NCI-H1436 treated with DMSO at 0.1 percent for 48 hours (cell line): ENCODE data around the gene INTS1.
"Not testable (repeated sequence)": the region's sequence is repeated elsewhere in the genome, so short reads cannot be mapped to it uniquely, and the experiment has no call there.

ENCODE experiments used
- DNase-seq: peaks from one replicate; lab custom pipeline; 2025; lab: John Stamatoyannopoulos, UW

The INTS1 gene

GRCh38 chr7:1445341-1445740 is 58.8 kb downstream of the INTS1 start:
- DNase-seq = no peak

GRCh38 chr7:1444925-1445322 is 59.3 kb downstream of the INTS1 start:
- no peak for DNase-seq

GRCh38 chr7:1444214-1444924 is 59.8 kb downstream of the INTS1 start:
- DNase-seq = no peak

DNA sequence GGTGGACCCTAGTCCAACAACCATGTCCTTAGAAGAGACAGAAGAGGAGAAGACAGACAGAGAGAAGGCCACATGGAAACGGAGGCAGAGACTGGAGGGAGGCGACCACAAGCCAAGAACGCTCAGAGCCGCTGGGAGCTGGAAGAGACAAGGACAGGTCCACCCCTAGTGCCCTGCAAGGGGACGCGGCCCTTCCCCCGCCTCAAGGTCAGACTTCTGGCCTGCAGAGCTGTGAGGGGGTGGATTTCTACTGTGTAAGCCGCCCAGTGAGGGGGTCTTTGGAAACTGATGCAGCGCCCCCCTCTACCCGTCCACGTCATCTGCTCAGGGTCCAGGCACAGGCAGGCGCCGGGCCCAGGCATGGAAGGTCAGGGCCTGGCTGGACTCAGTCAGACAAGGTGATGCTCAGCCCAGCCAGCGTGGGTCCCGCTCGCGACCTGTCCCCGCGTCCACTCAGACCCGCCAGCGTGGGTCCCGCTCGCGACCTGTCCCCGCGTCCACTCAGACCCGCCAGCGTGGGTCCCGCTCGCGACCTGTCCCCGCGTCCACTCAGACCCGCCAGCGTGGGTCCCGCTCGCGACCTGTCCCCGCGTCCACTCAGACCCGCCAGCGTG is 60.5 kb downstream of the INTS1 start:
- DNase-seq = not testable (repeated sequence)

- no peak for DNase-seq
Measured at GRCh38 chr7:1442355-1443124, 61.6 kb downstream of the INTS1 start.

DNA sequence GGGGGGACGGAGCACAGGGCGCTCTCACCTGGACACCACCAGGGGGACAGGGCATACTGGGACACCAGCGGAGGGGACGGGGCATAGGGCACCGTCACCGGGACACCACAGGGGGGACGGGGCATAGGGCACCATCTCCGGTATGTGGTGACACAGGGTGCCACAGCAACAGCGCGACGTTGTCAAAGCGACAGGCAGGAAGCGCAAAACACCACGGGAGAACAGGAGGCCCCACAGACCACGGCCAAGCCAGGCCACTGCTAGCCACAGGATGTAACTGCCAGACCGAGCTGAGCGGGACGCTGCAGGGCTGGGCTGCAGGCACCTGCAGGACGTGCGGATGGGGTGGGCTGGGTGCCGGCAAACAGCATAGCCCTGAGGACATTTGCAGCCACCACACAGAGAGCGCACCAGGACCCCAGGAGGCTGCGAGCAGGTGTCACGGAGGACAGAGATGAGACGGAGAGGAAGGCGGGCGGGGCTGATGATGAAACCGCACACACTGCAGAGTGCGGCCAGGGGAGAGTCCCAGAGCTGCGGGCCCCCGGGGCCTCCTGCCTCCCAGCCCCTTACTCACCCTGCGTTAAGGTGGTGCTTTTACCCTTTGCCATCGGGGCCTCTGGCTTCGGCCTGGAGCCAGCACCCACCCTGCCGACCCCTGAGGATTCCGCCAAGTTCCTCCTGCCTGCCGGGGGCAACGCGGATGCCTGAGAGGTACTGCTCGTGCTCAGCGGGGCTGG is 62.4 kb downstream of the INTS1 start:
- no peak for DNase-seq

DNA sequence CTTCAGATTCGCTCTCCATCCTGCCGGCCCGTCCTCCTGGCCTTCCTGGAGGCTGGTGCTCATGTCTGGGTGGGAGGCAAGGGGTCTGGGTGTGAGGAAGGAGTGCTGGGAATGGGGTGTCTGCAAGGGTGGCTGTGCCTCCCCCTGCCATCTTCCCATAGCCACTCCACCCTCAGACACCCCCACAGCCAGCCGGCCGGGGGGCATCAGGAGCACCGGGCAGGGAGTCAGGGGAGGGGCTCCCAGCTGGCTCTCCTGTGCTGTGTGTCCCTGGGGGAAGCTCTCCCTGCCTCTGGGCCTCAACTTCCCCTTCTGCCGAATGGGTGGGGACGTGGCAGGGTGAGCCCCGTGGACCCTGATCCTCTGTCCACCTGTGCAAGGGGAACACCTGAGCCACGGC is 63.6 kb downstream of the INTS1 start:
- no peak for DNase-seq

GRCh38 chr7:1439373-1440363 is 64.5 kb downstream of the INTS1 start:
- no peak for DNase-seq

DNA sequence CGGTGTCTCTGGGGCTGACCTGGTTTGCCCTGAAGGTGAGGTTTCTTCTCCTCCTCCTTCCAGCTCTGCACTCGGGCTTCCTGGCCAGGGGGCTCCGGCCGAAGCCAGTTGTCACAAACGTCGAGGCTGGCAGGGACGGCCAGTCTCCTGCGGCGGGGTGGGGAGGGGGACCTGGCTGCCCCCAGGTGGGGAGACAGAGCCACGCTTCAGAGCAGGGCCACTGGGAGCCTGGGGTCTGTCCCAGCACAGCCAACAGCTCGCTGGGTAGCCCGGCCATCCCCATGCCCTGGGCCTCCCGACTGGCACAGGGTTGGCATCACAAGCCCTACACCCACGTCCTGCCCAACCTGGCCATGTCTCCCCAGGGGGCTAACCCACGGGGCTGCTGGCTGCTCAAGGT is 65.4 kb downstream of the INTS1 start:
- DNase-seq = no peak

- DNase-seq = no peak
Measured at GRCh38 chr7:1438208-1438607, 66.0 kb downstream of the INTS1 start.

GRCh38 chr7:1437155-1437880 is 66.9 kb downstream of the INTS1 start:
- DNase-seq = no peak

DNA sequence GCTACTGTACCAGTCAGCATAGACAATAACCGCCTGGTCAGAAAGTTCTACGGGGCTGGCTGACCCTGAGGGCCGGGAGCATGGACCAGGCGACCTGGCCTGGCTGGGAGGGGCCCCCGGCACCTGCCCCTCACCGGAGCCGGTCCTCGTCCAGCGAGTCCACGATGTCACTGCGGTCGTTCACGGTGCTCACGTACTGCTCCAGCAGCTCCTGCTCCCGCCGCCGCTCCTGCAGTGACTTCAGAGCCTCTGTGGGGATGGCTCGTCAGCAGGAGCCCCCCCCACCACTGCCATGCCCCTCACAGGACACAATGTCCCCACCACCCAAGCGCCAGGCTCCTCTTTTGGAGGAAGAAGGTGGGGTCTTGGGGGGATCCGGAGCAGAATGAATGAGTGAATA is 67.6 kb downstream of the INTS1 start:
- no peak for DNase-seq

DNA sequence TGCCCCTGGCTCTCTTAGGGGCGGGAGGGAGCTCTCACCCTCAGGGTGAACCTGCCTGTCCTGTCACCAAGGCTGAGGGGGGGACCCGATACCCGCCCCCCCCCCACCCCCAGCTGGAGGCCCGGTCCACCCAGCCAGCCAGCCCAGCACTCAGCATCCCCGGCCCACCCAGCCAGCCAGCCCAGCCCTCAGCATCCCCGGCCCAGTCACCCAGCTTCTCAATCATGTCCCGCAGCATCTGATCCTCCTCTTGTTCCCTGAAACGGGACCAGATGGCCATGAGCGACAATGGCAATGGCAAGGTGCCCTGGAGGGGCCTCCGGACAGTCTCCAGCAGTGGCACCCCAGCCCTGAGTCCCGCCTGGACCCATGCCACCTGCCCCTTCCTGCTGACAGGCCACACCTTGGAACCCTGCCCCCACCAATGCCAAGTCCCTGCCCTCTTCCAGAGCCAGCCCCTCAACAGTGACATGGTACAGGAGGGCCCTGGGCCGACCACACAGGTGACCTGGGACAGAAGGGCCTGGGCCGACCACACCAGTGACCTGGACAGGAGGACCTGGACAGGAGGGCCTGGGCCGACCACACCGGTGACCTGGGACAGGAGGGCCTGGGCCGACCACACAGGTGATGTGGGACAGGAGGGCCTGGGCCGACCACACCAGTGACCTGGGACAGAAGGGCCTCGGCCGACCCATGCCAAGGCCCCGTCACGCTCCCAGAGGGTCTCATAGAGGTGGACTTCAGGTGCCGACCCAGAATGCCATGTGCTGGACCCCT is 69.1 kb downstream of the INTS1 start:
- DNase-seq = no peak

DNA sequence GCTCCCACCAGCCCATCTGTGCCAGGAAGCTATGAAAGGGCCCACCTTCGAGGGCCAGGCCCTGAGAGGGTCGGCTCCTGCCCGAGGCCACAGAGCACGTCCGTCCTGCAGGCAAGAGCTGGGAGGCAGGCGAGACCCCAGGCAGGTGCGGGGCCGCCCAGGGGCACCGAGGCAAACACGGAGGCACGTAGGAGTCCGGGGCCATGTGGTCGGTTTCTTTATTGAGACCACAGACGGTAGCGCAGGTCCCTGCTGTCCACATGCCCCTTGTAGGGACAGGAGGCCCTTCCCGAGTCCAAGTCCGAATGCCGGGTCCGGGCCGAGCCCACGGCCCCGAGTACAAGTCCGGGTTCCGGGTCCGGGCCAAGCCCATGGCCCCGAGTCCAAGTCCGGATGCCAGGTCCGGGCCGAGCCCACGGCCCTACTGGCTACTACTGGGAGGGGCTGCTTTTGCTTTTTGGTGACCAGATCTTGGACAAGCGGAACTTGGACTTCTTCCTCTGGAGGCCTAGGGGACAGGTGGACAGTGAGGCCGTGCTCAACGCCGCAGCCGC is 69.9 kb downstream of the INTS1 start:
- no peak for DNase-seq

DNA sequence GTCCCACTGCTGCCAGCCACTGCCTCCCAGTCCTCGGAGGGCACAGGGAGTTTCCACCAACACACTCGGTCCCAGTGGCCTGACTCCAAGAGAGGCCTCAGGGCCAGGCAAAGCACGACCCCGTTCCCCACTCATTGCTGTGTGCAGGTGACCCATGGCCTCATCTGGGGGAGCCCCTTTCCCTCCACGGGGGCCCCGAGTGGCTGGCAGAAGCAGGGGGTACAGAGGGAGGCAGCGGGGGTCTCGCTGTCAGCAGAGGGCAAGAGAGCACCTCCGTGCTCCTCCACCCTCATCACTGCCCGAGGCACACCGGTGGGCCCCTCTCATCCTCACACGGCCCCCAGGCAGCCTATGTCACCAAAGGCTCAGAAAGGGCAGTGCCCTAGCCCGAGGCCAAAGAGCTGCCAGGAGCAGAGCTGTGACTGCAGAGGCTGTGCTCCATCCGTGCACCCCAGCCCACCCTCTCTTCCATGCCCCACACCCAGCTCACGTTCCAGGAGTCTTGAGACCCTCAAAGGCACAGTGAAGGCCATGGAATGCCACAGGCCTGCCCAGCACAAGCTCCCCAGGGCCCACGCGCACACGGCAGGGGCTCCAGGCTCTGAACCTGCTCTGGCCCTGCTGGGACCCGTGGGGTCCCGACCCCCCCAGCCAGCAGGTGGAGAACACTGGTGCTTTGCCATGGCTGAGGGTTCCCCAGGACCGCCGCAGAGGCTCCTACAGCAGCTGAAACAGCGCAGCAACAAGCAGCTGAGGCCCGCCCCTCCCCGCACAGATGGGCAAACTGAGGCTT is 70.9 kb downstream of the INTS1 start:
- no peak for DNase-seq

- DNase-seq = peak; percentile 39
Measured at GRCh38 chr7:1432411-1433082, 71.6 kb downstream of the INTS1 start.

DNA sequence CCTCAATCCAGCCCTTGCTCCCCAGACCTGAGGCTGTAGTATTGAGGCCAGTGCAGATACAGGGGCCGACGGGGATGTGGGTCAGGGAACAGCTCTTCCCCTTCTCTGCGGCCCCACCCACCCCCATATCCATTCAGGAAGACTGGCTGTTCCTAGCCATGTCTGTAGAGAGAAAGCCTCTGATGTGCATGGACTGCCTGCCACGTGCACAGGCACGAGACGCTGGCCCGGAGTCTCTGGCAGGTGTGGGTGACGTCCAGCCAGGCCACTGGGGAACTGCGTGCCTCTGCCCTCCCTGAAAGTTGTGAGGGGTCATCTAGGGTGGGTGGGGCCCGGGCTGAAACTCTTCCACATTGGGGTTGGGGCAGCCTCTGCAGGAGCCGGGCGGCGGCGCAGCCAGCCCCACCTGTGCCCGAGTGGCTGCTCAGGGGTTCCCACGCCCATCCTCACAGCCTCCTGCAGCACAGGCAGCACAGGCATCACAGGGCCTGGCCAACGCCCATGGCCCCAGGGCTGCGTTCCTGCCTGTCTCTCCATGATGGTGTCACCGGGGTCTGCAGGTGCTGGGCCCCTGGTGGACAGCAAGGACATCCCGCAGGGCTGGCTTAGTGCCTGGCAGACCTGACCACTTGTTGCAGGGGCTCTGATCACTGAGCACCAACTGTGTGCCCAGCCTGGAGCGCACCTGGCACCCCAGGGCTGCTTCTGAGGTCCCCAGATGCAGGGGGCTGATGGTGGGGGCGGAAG is 72.4 kb downstream of the INTS1 start:
- no peak for DNase-seq
